Measurements from ENCODE around the gene PAPPA. TPM values are rescaled to one million over a fixed set of nuclear protein-coding genes. Genes with fewer than 3 reads are reported as not detected.
A peak's percentile ranks its signal among the peaks of the same experiment; 100 is the strongest.

PAPPA gene
- total and polyA plus RNA-seq, 11 donors, result 0.23 to 8.5 (median 2.1) TPM

DNA sequence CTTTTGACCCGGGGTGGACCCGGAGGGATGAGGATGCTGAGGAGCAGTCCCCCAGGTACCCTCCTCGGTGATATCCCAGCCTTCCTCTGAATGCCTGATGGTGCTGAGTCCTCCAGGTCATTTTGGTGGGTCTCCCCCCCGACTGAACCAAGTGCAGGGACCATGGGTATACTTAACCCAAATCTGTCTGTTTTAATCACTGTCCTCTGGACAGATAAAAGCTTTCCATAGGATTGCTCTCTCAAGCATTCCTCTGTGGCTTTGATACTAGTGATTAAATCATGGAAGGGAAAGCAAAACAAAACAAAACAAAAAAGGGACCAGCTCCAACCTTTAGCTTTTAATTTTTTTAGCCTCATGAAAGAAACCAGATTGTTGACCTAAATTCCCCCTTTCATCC, 26.0 kb downstream of the PAPPA start:
- 71 to 81% (median 77%) methylated on average over 4 of the region's 4 CpGs for WGBS, 4 donors
- intact Hi-C loops (cut with DNase I), result no loop called here

GRCh38 chr9:116181853-116182610, 28.4 kb downstream of the PAPPA start:
- TF ChIP-seq, protein P1, sequence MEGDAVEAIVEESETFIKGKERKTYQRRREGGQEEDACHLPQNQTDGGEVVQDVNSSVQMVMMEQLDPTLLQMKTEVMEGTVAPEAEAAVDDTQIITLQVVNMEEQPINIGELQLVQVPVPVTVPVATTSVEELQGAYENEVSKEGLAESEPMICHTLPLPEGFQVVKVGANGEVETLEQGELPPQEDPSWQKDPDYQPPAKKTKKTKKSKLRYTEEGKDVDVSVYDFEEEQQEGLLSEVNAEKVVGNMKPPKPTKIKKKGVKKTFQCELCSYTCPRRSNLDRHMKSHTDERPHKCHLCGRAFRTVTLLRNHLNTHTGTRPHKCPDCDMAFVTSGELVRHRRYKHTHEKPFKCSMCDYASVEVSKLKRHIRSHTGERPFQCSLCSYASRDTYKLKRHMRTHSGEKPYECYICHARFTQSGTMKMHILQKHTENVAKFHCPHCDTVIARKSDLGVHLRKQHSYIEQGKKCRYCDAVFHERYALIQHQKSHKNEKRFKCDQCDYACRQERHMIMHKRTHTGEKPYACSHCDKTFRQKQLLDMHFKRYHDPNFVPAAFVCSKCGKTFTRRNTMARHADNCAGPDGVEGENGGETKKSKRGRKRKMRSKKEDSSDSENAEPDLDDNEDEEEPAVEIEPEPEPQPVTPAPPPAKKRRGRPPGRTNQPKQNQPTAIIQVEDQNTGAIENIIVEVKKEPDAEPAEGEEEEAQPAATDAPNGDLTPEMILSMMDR (IDR thresholded peaks at IDR 0.05), result no peak
- no peak for TF ChIP-seq POLR2A (IDR thresholded peaks at IDR 0.05)
- Histone ChIP-seq H3K27ac (no peak overlapping the region), H3K36me3 (no peaks in the 10 kb centered on the region), H3K4me3 (no peak overlapping the region), H3K4me1 (no peaks in the 10 kb centered on the region), H3K27me3 (no peaks in the 10 kb centered on the region), H3K9me3 (no peaks in the 10 kb centered on the region)
- DNase-seq (no peak), ATAC-seq (no peak)
- intact Hi-C loops (cut with DNase I), result no loop called here
- 69 to 80% (median 71%) methylated on average over 3 of the region's 3 CpGs for WGBS, 4 donors

More for the DNA sequence above, 26.0 kb downstream of the PAPPA start:
- Histone ChIP-seq H3K27ac (no peak overlapping the region), H3K36me3 (no peaks in the 10 kb centered on the region), H3K4me3 (no peak overlapping the region), H3K4me1 (no peaks in the 10 kb centered on the region), H3K27me3 (no peaks in the 10 kb centered on the region), H3K9me3 (no peaks in the 10 kb centered on the region)
- ATAC-seq, result no peak
- DNase-seq, result no peak
- TF ChIP-seq, protein P1 (IDR thresholded peaks at IDR 0.05), result no peak
- no peak for TF ChIP-seq POLR2A (IDR thresholded peaks at IDR 0.05)

DNA sequence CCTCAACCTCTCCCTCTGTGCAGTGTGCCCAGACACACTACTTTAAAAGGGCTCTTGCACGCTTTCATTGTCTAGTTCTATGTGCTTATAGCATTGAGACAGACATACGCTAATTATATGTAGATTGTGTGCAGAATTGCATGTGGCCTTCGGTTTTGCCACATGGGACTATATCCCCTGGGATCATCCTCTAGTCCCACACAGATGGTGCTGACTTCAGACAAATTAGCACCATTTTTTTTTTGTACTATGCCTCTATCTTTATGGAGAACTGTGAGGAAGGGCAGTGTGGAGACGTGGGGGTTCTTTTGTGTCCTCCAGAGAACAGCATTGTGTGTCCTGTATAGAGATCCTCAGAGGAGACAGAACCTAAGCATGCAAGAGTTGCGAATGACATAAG, 29.3 kb downstream of the PAPPA start:
- intact Hi-C loops (cut with DNase I), result no loop called here
- TF ChIP-seq, protein P1 (IDR thresholded peaks at IDR 0.05), result no peak
- no peak for TF ChIP-seq POLR2A (IDR thresholded peaks at IDR 0.05)
- no peaks in the 10 kb centered on the region for H3K27me3 ChIP-seq
- no peak overlapping the region for H3K4me3 ChIP-seq
- no peaks in the 10 kb centered on the region for H3K4me1 ChIP-seq
- ATAC-seq (no peak), DNase-seq (no peak)
- H3K9me3 ChIP-seq, result no peaks in the 10 kb centered on the region
- WGBS, 4 donors, result 70 to 84% (median 81%) methylated on average over 5 of the region's 5 CpGs
- no peaks in the 10 kb centered on the region for H3K36me3 ChIP-seq
- no peak overlapping the region for H3K27ac ChIP-seq

- no peak overlapping the region for H3K27ac ChIP-seq
- ATAC-seq (no peak), DNase-seq (peak in 1 of 5 donors; percentile 44)
- intact Hi-C loops (cut with DNase I), result no loop called here
- no peaks in the 10 kb centered on the region for H3K27me3 ChIP-seq
- no peaks in the 10 kb centered on the region for H3K4me1 ChIP-seq
- H3K36me3 ChIP-seq, result no peaks in the 10 kb centered on the region
- WGBS, 4 donors, result 95 to 96% (median 95%) methylated on average over 26 to 27 of the region's 27 CpGs
- H3K9me3 ChIP-seq, result no peaks in the 10 kb centered on the region
- no peak for TF ChIP-seq POLR2A (IDR thresholded peaks at IDR 0.05)
- TF ChIP-seq, protein P1 (IDR thresholded peaks at IDR 0.05), result no peak
- no peak overlapping the region for H3K4me3 ChIP-seq
These were observed 34.1 kb downstream of the PAPPA start for GRCh38 chr9:116187570-116188170.
